Activated naive CD4-positive, alpha-beta T cell treated with anti-CD3 and anti-CD28 coated beads, Interleukin-2, amount 10 ng/mL, durations not matched to agents 7 days and 5 days (primary cell): ENCODE data around the gene ILDR2.
A peak's percentile ranks its signal among the peaks of the same experiment; 100 is the strongest.

Experiments
- CTCF ChIA-PET: fragments of 350-600 bp; sonication (Branson Sonifier 250); formaldehyde crosslinking; loops from one replicate; lab custom pipeline; 2021; ENCODE audit warnings: antibody characterized with exemption; lab: Charles Lee
- DNase-seq: peaks from one replicate; pipeline ENCODE4 v3.0.0-alpha.2; 2020
- H3K27ac Mint-ChIP-seq: one replicate; pipeline ENCODE4 v1.8.0; 2021; ENCODE audit warnings: mild to moderate bottlenecking, moderate library complexity, mixed read lengths
- H3K27me3 Mint-ChIP-seq: one replicate; pipeline ENCODE4 v1.8.0; 2021; ENCODE audit warnings: mild to moderate bottlenecking, mixed read lengths
- H3K36me3 Mint-ChIP-seq: one replicate; pipeline ENCODE4 v1.8.0; 2021; ENCODE audit warnings: mixed read lengths
- H3K4me1 Mint-ChIP-seq: one replicate; pipeline ENCODE4 v1.8.0; 2021; ENCODE audit warnings: mixed read lengths
- H3K4me3 Mint-ChIP-seq: one replicate; pipeline ENCODE4 v1.8.0; 2021; ENCODE audit warnings: mild to moderate bottlenecking, moderate library complexity, mixed read lengths
- H3K9me3 Mint-ChIP-seq: one replicate; pipeline ENCODE4 v1.8.0; 2021; ENCODE audit warnings: mixed read lengths

ILDR2 gene

DNA sequence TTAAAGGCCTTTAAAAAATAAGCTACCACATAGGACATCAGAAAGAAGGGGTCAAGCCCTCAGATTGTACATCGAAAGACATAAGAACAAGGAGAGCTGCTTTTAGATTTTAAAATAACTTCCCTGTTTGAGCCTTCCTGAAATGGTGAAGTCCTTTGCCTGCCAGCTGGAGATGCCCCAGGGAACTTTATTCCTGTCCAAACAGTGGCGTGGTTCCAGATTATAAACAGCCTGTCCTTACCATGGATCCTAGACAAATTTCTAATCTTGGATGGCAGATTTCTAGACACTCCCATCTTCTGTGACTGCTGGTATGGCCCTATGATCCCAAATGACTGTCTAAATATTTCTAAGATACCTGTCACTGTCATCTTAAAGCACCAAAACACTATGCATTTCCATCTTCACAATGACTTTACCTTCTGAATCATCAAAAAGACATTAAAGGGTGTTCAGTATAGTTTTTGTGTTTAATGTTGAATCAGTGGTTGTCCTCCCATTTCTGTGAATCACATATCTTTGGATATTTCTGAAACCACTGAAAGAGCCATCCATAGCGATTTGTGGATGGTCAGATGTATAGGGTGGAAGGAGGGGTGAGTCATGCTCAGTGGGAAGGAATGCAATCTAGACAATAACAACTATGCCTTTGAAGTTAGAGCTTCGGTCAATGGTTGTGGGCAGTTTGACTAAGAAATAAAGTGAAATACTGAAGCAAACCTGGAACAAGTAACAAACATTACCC is 23.2 kb downstream of the ILDR2 start:
- no peak overlapping the region for H3K4me3 Mint-ChIP-seq
- CTCF ChIA-PET = interaction anchor here (1.2 kb wide), 1 partner anchor 18 kb away, joined by 3 read pairs; no protein-coding TSS in a partner anchor
- peaks cover 4% of the 10 kb centered on the region for H3K4me1 Mint-ChIP-seq
- no peaks in the 10 kb centered on the region for H3K9me3 Mint-ChIP-seq
- H3K36me3 Mint-ChIP-seq = no peaks in the 10 kb centered on the region
- DNase-seq = no peak
- H3K27ac Mint-ChIP-seq = no peak overlapping the region
- peaks cover 25% of the 10 kb centered on the region for H3K27me3 Mint-ChIP-seq

DNA sequence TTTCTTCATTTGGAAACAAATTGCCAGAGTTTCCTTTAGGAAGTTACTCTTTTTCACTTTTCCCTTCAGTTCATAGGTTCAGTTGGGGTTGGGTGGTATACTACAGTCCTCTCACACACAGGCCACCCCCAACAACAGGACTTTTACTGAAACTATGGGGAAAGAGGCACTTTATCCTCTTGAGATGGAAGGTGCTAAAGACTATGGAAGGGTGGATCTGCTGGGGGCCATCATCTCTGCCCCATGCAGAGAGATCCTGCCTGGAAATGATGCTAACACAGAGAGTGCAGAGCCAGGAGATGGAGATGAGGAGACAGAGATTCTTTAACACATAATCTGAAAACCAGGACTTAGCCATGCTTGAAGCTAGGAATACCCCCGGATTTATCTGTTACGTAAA is 24.3 kb downstream of the ILDR2 start:
- DNase-seq = no peak
- Mint-ChIP-seq H3K4me3 (no peak overlapping the region), H3K36me3 (no peaks in the 10 kb centered on the region), H3K9me3 (no peaks in the 10 kb centered on the region), H3K27ac (no peak overlapping the region), H3K27me3 (peaks cover 32% of the 10 kb centered on the region), H3K4me1 (peaks cover 4% of the 10 kb centered on the region)
- CTCF ChIA-PET = no interaction called here

DNA sequence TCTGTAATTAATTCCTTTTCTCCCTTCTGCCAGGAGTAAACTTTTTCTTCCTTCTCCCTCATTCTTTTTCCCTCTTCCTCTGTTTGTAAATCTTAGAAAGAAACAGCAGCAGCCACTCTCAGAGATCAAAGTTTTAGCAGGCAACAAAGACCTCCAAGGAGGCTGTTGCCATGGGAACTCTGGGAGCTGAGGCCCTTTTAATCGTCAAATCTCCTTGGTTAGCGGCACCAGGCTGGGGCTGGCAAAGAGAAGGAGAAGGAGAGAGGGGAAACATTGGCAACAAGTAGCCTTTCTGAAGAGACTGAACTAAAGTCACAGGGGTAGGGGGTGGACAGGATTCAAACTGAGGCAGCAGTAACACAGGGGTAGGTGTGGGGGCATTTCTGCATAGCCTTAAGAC is 25.2 kb downstream of the ILDR2 start:
- peaks cover 32% of the 10 kb centered on the region for H3K27me3 Mint-ChIP-seq

DNA sequence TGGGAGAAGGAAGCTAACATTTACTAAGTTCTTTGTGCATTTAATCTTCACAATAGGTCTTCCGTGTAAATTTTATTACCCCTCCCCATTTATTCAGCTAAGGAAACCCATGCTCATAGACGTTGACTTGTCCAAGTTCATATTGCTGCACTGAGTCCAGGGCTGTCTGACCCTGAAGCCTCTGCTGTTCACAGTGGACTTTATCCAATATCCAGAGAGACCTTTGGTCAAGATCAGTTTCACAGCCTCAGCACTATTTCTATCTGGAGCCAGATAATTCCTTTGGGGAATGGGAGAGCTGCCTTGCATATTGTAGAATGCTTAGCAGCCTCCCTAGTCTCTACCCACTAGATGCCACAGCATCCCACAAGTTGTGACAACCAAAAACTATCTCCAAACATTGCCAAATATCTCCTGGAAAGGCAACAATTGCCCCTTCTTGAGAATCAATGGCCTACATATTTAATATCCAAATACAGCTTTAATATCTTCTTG is 26.4 kb downstream of the ILDR2 start:
- no peak overlapping the region for H3K4me3 Mint-ChIP-seq
- CTCF ChIA-PET = no interaction called here
- H3K36me3 Mint-ChIP-seq = no peaks in the 10 kb centered on the region

More for the DNA sequence above, 25.2 kb downstream of the ILDR2 start:
- Mint-ChIP-seq H3K4me3 (no peak overlapping the region), H3K36me3 (no peaks in the 10 kb centered on the region), H3K4me1 (peaks cover 12% of the 10 kb centered on the region), H3K9me3 (no peaks in the 10 kb centered on the region), H3K27ac (no peak overlapping the region)
- no peak for DNase-seq
- CTCF ChIA-PET = interaction anchor here (0.8 kb wide), 1 partner anchor 19 kb away, joined by 4 read pairs; no protein-coding TSS in a partner anchor

DNA sequence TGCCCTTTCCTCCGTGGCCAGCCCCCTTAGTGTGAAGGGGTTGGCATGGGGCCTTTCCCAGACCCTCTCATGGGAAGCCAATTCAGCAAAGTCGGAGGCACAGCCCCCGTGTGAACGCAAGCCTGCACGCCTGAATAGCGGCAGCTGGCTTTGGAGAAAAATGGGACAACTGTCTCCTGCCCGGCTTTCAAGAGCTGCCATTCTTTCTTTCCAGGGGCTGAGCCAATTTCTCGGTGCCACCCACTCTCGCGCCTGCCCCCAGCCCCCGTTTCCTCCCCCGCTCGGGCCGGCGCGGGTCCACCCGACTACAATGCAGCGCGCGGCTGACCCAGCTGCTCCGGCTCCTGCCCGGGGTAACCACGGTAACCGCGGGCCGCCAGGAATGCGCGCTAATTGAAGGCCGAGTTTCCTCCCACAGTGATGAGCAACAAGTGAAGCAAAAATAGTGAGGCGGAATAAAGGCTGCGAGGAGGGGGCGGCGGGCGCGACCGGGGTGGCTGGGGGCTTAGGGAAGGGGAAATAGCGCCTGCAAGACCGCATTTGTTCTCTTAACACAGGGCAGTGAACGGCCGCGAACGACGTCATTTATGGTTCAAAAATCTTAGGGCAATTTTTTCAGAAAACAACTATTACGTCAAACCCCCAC is 27.8 kb downstream of the ILDR2 start:
- H3K4me3 Mint-ChIP-seq = no peak overlapping the region
- no peak overlapping the region for H3K27ac Mint-ChIP-seq
- CTCF ChIA-PET = no interaction called here
- DNase-seq = no peak
- H3K27me3 Mint-ChIP-seq = peaks cover 32% of the 10 kb centered on the region
- H3K4me1 Mint-ChIP-seq = peaks cover 26% of the 10 kb centered on the region
- H3K9me3 Mint-ChIP-seq = no peaks in the 10 kb centered on the region
- H3K36me3 Mint-ChIP-seq = no peaks in the 10 kb centered on the region

More for the DNA sequence above, 26.4 kb downstream of the ILDR2 start:
- H3K4me1 Mint-ChIP-seq = peaks cover 25% of the 10 kb centered on the region
- H3K27me3 Mint-ChIP-seq = peaks cover 32% of the 10 kb centered on the region
- DNase-seq = no peak
- H3K27ac Mint-ChIP-seq = no peak overlapping the region
- no peaks in the 10 kb centered on the region for H3K9me3 Mint-ChIP-seq

DNA sequence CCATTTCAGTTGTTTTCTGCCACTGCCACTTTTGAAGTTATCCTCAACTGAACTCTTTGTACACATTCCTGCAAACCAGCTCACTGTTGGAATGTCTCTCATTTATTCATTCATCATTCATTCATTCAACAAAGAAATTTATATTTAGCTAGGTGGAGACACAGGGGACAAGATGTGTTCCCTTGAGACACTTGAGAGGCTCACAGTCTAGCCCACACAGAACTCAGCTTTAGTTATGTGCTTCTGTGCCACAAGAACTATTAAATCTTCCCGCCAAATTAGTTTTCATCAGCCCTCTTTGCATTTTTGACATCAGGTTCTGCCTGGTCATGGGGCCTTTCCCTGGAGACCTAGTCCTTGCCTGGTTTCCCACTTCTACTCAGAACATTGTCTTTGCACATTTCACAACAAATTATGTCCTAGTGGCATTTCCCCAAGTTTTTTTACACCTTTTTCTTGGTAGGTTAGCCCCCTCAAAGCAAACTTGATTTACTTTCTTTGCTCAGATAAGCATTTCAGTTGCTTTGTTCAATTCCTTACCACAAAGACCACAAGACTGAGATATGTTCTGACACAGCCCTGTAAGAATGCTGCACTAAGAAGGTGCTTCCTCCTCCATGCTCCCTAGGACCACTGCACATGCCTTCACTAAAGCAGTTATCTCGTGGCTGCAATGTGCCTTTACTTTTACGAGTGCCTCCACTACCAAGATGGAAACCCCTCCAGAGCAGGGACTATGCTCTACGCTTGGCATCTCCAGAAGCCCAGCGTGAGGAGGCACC is 31.0 kb downstream of the ILDR2 start:
- Mint-ChIP-seq H3K36me3 (no peaks in the 10 kb centered on the region), H3K4me3 (no peak overlapping the region), H3K4me1 (peaks cover 30% of the 10 kb centered on the region), H3K27ac (no peak overlapping the region), H3K27me3 (peaks cover 21% of the 10 kb centered on the region), H3K9me3 (no peaks in the 10 kb centered on the region)
- CTCF ChIA-PET = interaction anchor here (1.4 kb wide), 1 partner anchor 114 kb away, joined by 3 read pairs; no protein-coding TSS in a partner anchor
- peak; percentile 24 for DNase-seq

DNA sequence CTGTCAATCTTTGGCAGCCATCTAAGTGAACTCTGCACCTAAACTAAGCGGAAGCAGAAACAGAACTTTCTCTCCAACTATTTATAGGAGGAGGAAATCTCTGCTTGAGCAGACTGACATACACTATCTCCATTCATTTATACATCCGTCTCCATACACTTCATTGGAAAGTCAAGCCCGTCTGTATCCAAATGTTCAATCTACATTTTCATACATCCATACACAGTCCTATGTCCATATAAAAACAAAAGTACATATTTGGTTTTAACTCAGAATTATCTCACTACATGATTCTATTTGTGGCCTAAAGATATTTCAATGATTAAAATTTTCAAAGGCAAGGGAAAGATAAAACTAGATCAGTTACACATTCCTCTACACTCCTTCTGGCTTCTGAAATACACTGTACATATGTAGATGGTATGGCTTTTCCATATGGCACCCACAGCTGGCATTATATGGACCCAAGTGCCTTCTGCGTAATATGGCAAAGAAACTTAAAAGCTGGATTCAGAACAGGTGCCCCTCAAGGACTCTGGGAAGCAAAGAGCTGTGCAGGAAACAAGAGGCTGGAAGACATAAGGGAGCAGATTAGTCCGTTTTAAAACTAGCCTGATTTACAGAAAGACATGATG is 35.5 kb downstream of the ILDR2 start:
- no peaks in the 10 kb centered on the region for H3K9me3 Mint-ChIP-seq
- H3K36me3 Mint-ChIP-seq = no peaks in the 10 kb centered on the region
- DNase-seq = no peak
- peaks cover 15% of the 10 kb centered on the region for H3K4me1 Mint-ChIP-seq
- no peaks in the 10 kb centered on the region for H3K27me3 Mint-ChIP-seq
- no peak overlapping the region for H3K27ac Mint-ChIP-seq
- no peak overlapping the region for H3K4me3 Mint-ChIP-seq
- CTCF ChIA-PET = interaction anchor here (2.2 kb wide), 1 partner anchor 119 kb away, joined by 7 read pairs; no protein-coding TSS in a partner anchor

DNA sequence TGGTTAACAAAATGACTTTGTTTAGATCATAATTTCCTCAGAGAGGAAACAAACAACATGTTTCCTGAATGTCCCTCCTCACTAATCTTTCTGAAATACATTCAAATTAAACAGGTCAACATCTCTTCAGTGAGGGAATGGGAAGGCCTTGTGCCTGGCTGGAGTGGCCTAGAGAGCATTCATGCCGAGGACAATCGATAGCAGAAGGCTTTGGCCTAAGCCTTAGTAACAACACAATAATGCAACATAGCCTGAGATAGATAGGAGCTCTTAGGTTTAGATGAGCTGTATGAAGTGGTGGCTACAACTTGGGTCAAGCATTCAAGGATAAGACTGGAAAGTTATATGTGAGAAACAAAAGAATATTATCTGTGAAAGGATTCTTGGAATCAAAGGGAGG is 37.4 kb downstream of the ILDR2 start:
- Mint-ChIP-seq H3K36me3 (no peaks in the 10 kb centered on the region), H3K27ac (no peak overlapping the region), H3K4me3 (no peak overlapping the region), H3K27me3 (no peaks in the 10 kb centered on the region), H3K9me3 (no peaks in the 10 kb centered on the region), H3K4me1 (peaks cover 4% of the 10 kb centered on the region)
- no peak for DNase-seq
- CTCF ChIA-PET = no interaction called here

DNA sequence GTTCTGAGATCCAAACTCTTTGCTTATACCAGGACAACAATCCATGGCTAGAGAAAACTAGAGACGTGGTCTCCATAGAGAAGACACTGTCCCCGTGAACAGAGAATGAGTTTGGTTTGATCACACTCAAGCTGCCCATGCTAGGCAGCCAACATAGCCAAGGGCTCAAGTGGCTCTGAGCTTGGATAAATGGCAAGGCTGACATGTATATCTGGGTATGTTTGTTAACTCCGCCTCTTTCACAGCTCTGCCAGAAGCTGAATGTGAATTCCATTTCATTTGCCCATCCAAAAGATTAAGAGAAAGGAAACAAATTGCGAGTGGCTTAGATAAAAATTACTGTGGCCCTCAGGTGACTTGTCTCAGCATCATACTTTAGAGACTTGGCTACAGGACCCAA is 38.0 kb downstream of the ILDR2 start:
- no peak overlapping the region for H3K27ac Mint-ChIP-seq
- no peaks in the 10 kb centered on the region for H3K36me3 Mint-ChIP-seq
- CTCF ChIA-PET = no interaction called here
- H3K9me3 Mint-ChIP-seq = no peaks in the 10 kb centered on the region
- no peaks in the 10 kb centered on the region for H3K27me3 Mint-ChIP-seq
- DNase-seq = no peak
- peaks cover 4% of the 10 kb centered on the region for H3K4me1 Mint-ChIP-seq
- no peak overlapping the region for H3K4me3 Mint-ChIP-seq

DNA sequence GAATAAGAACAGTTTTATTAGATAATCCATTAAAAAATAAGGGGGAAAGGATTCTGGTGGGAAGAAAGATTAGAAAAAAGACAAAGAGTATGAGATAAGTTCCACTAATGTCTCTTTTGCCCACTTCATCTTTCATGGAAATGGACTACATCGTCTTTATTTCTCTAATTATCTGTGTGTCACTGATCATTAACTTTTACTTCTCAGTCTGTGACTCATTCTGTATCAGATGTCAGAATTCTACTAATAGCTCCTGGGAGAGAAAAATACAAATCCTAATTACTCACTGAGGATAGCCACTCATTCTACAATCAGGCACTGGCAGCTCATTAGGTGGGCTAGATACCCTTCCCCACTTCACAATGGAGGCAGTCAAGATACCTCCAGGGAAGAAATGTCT is 41.7 kb downstream of the ILDR2 start:
- Mint-ChIP-seq H3K36me3 (no peaks in the 10 kb centered on the region), H3K9me3 (no peaks in the 10 kb centered on the region), H3K4me3 (no peak overlapping the region), H3K27ac (no peak overlapping the region), H3K4me1 (no peaks in the 10 kb centered on the region), H3K27me3 (no peaks in the 10 kb centered on the region)
- DNase-seq = no peak
- CTCF ChIA-PET = interaction anchor here (1.2 to 1.5 kb wide), 2 partner anchors 22 to 125 kb away, joined by 3 to 4 read pairs; no protein-coding TSS in a partner anchor

DNA sequence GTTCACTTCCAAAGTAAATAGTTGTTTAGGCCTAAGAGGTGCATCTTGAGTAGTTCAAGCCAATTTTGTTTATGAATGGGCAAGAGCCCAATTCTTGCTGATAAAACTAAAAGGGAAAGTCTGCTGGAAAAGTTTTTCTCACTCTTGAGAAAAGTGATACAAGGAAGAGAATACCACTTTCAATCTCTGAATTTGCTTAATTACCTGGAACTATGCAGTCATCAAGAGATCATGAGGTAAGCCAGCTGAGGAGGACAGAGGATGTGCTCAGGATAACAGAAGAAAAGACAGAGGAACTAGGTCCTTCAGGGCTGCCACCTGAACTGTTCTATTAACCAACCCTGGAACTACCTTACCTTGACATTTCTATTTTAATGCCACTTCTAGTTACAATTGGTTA is 42.2 kb downstream of the ILDR2 start:
- Mint-ChIP-seq H3K9me3 (no peaks in the 10 kb centered on the region), H3K27me3 (no peaks in the 10 kb centered on the region), H3K4me1 (no peaks in the 10 kb centered on the region), H3K4me3 (no peak overlapping the region), H3K27ac (no peak overlapping the region), H3K36me3 (no peaks in the 10 kb centered on the region)
- CTCF ChIA-PET = interaction anchor here (1.5 kb wide), 1 partner anchor 22 kb away, joined by 3 read pairs; no protein-coding TSS in a partner anchor
- no peak for DNase-seq

DNA sequence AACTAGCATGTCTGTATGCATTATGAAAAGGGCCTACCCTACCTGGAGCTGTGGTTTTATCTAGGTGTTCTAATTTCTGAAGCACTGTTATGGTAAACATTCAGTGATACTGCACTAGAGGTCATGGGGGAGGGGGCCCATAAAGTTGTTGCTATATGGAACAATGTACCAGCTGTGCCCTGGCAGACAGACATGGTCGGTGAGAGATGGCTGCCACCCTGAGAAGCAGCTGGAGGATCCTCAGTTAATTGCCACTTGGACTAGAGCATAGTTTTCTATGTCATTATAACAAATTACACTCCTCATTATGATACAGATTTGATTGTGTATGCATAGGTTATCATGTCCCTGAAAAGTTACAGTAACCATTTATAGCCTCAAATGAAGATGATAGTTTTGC is 45.4 kb downstream of the ILDR2 start:
- Mint-ChIP-seq H3K27me3 (no peaks in the 10 kb centered on the region), H3K9me3 (no peaks in the 10 kb centered on the region), H3K27ac (no peak overlapping the region), H3K36me3 (no peaks in the 10 kb centered on the region), H3K4me3 (no peak overlapping the region), H3K4me1 (no peaks in the 10 kb centered on the region)
- DNase-seq = no peak
- CTCF ChIA-PET = no interaction called here

DNA sequence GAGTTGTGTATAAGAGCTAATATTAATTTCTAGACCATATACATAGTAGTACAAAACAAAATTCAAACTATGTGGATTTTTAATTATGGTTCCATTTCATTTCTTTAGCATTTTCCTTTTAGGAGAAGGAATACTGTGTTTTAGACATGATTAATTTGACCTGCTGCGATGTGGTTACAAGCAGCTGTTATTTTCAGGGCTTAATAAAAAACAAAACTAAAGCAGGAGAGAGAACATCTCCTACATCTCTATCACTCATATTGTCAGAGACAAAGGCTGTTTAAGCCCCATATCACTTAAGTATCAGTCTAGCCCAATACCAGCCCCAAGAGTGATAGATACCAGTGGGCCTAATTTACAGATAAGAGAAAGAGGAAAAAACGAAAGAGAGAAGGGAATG is 47.6 kb downstream of the ILDR2 start:
- DNase-seq = no peak
- H3K4me1 Mint-ChIP-seq = no peaks in the 10 kb centered on the region

More for the DNA sequence above, 47.6 kb downstream of the ILDR2 start:
- CTCF ChIA-PET = interaction anchor here (0.7 to 1.0 kb wide), 2 partner anchors 18 to 131 kb away, joined by 3 to 5 read pairs; no protein-coding TSS in a partner anchor
- no peaks in the 10 kb centered on the region for H3K36me3 Mint-ChIP-seq
- H3K9me3 Mint-ChIP-seq = no peaks in the 10 kb centered on the region
- no peak overlapping the region for H3K27ac Mint-ChIP-seq
- no peaks in the 10 kb centered on the region for H3K27me3 Mint-ChIP-seq
- no peak overlapping the region for H3K4me3 Mint-ChIP-seq
